ENCODE results near the gene IQSEC1. TPM values are rescaled to one million over a fixed set of nuclear protein-coding genes. Genes with fewer than 3 reads are reported as not detected.
A peak's percentile ranks its signal among the peaks of the same experiment; 100 is the strongest.

IQSEC1 gene
- total and polyA plus RNA-seq, 9 of the 15 experiments (the other 6 are each of a cell fraction or from before 2014, with no cell fraction given) = 0.56 to 39.0 (median 6.8) TPM

- TF ChIP-seq MYBL2 (IDR thresholded peaks at IDR 0.05; ENCODE audit: low read depth) = no peak
- no peak for TF ChIP-seq MYBL2 (CRISPR knock-in tag; IDR thresholded peaks at IDR 0.05; ENCODE audit: borderline replicate concordance)
- TF ChIP-seq POLR3A (IDR thresholded peaks at IDR 0.05; ENCODE audit: borderline replicate concordance, extremely low read depth, insufficient read depth, insufficient read length) = no peak
- TF ChIP-seq HNRNPUL1 (IDR thresholded peaks at IDR 0.05; ENCODE audit: low read length) = no peak
- TF ChIP-seq HMBOX1 (IDR thresholded peaks at IDR 0.05) = no peak
- peak; percentile 87 for TF ChIP-seq MAX (CRISPR knock-in tag; IDR thresholded peaks at IDR 0.05)
- no peak for TF ChIP-seq ZNF717 (CRISPR knock-in tag; IDR thresholded peaks at IDR 0.05)
- no peak for TF ChIP-seq ZFPM2 (CRISPR knock-in tag; IDR thresholded peaks at IDR 0.05)
- TF ChIP-seq ZNF280A (IDR thresholded peaks at IDR 0.05; ENCODE audit: low read depth, partially characterized antibody) = no peak
- no peak for TF ChIP-seq POLR3G (IDR thresholded peaks at IDR 0.05; ENCODE audit: extremely low read depth, insufficient read length, insufficient replicate concordance)
- TF ChIP-seq TAF9B (IDR thresholded peaks at IDR 0.05; ENCODE audit: partially characterized antibody) = no peak
- peak; percentile 67 for TF ChIP-seq ARID1B (IDR thresholded peaks at IDR 0.05)
- TF ChIP-seq IRF1 (CRISPR knock-in tag; IDR thresholded peaks at IDR 0.05; ENCODE audit: borderline replicate concordance) = peak; percentile 77; the same call in 1 of the 2 replicates
- TF ChIP-seq CBX2 (IDR thresholded peaks at IDR 0.05; ENCODE audit: insufficient read depth, low read length, poor library complexity, severe bottlenecking) = no peak
- TF ChIP-seq FOXP1 (CRISPR knock-in tag; IDR thresholded peaks at IDR 0.05) = peak; percentile 11; the same call in 1 of the 2 replicates
- peak; percentile 48; the same call in 1 of the 2 replicates for TF ChIP-seq CBFA2T2 (conservative IDR thresholded peaks at IDR 0.05)
- TF ChIP-seq U2AF2 (optimal IDR thresholded peaks at IDR 0.05; ENCODE audit: low read depth, low read length) = no peak
- TF ChIP-seq ZNF507 (tag; conservative IDR thresholded peaks at IDR 0.05) = no peak
- TF ChIP-seq ZNF592 (IDR thresholded peaks at IDR 0.05) = no peak; the same call in 1 of the 2 replicates
- no peak for TF ChIP-seq KLF16 (IDR thresholded peaks at IDR 0.05)
- TF ChIP-seq ZNF561 (CRISPR knock-in tag; conservative IDR thresholded peaks at IDR 0.05) = no peak
Observed at GRCh38 chr3:12994607-12995388, 78.4 kb downstream of the IQSEC1 start (continued).
